ENCODE data around the gene GTPBP8. TPM values are rescaled to one million over a fixed set of nuclear protein-coding genes. Genes with fewer than 3 reads are reported as not detected.

Gene GTPBP8
- total and polyA plus RNA-seq, 2 donors (not counting 1 experiment from before 2014, with no cell fraction given), result 20.5 to 23.5 TPM

GRCh38 chr3:112995800-112996199 lies 5.0 kb downstream of the GTPBP8 start:
- Histone ChIP-seq H3K4me3 (ENCODE audit: control extremely low read depth in 1 of 5, extremely low read depth in 1 of 5, insufficient read depth in 1 of 5, low read depth in 2 of 5, low read length in 4 of 5) (no peak overlapping the region), H3K36me3 (replicated peaks in 1 of 2; ENCODE audit: control extremely low read depth in 1 of 2, control insufficient read depth in 1 of 2, extremely low read depth in 1 of 2, insufficient read depth in 2 of 2, low read length in 1 of 2) (peaks cover 9 to 18% of the 10 kb centered on the region in 2 experiments), H3K79me2 (ENCODE audit: control insufficient read depth, insufficient read depth, low read length) (peaks cover 33% of the 10 kb centered on the region), H4K20me1 (ENCODE audit: control insufficient read depth, insufficient read depth, low read length, poor library complexity, severe bottlenecking) (no peaks in the 10 kb centered on the region), H3K27me3 (replicated peaks in 1 of 4; ENCODE audit: control extremely low read depth in 1 of 4, control insufficient read depth in 3 of 4, insufficient read depth in 4 of 4, low read length in 3 of 4) (no peaks in the 10 kb centered on the region), H3K4me2 (replicated peaks; ENCODE audit: low read depth, low read length, poor library complexity, severe bottlenecking) (no peak overlapping the region), H2AFZ (ENCODE audit: insufficient read depth, low read depth, low read length, poor library complexity, severe bottlenecking) (no peak overlapping the region), H3K9ac (ENCODE audit: low read length) (no peak overlapping the region), H3K27ac (ENCODE audit: low read length in 2 of 2) (no peak overlapping the region), H3K4me1 (ENCODE audit: control insufficient read depth in 2 of 2, insufficient read depth in 2 of 2, low read length in 2 of 2) (peaks cover 6 to 12% of the 10 kb centered on the region in 2 donors), H3K9me3 (ENCODE audit: control extremely low read depth in 1 of 3, control insufficient read depth in 2 of 3, insufficient read depth in 1 of 3, low read length in 2 of 3) (no peaks in the 10 kb centered on the region)
- ATAC-seq (ENCODE audit: low read depth) (no peak), DNase-seq (no peak)
- Mint-ChIP-seq H3K27ac (no peak overlapping the region), H3K4me3 (no peak overlapping the region), H3K9me3 (ENCODE audit: insufficient read depth) (no peaks in the 10 kb centered on the region), H3K27me3 (no peaks in the 10 kb centered on the region), H3K4me1 (peaks cover 20% of the 10 kb centered on the region)
- CTCF ChIA-PET, result interaction anchor here (2.8 kb wide), 1 partner anchor 16 kb away, joined by 11 read pairs; no protein-coding TSS in a partner anchor
- TF ChIP-seq CTCF (IDR thresholded peaks at IDR 0.05), result no peak
- TF ChIP-seq EZH2 (IDR thresholded peaks at IDR 0.05; ENCODE audit: borderline replicate concordance, insufficient read depth, low read depth, low read length, poor library complexity, severe bottlenecking), result no peak
- POLR2A ChIA-PET, result no interaction called here
- intact Hi-C loops (cut with micrococcal nuclease), result loop anchor here (2.0 kb wide), 1 partner anchor 15 kb away; no protein-coding TSS in a partner anchor
- WGBS (ENCODE audit: insufficient coverage), result 100% methylated on average over 3 of the region's 4 CpGs

GRCh38 chr3:113000691-113001090 lies 9.9 kb downstream of the GTPBP8 start:
- no peak overlapping the region for H3K4me3 Mint-ChIP-seq
- TF ChIP-seq CTCF (IDR thresholded peaks at IDR 0.05) (no peak), EZH2 (IDR thresholded peaks at IDR 0.05; ENCODE audit: borderline replicate concordance, insufficient read depth, low read depth, low read length, poor library complexity, severe bottlenecking) (no peak)
- no peak overlapping the region for H3K9ac ChIP-seq (ENCODE audit: low read length)
- H4K20me1 ChIP-seq (ENCODE audit: control insufficient read depth, insufficient read depth, low read length, poor library complexity, severe bottlenecking), result no peaks in the 10 kb centered on the region
- H3K36me3 ChIP-seq (replicated peaks in 1 of 2; ENCODE audit: control extremely low read depth in 1 of 2, control insufficient read depth in 1 of 2, extremely low read depth in 1 of 2, insufficient read depth in 2 of 2, low read length in 1 of 2), result peaks cover 15 to 47% of the 10 kb centered on the region in 2 experiments
- H3K9me3 Mint-ChIP-seq (ENCODE audit: insufficient read depth), result no peaks in the 10 kb centered on the region
- no peaks in the 10 kb centered on the region for H3K4me1 ChIP-seq (ENCODE audit: control insufficient read depth in 2 of 2, insufficient read depth in 2 of 2, low read length in 2 of 2)
- ATAC-seq (ENCODE audit: low read depth), result no peak
- intact Hi-C loops (cut with micrococcal nuclease), result no loop called here
- POLR2A ChIA-PET, result interaction anchor here (0.7 to 1.3 kb wide), 2 partner anchors 9 to 61 kb away, joined by 3 read pairs; no protein-coding TSS in a partner anchor
- H3K79me2 ChIP-seq (ENCODE audit: control insufficient read depth, insufficient read depth, low read length), result peaks cover 1% of the 10 kb centered on the region
- H3K27me3 ChIP-seq (replicated peaks in 1 of 4; ENCODE audit: control extremely low read depth in 1 of 4, control insufficient read depth in 3 of 4, insufficient read depth in 4 of 4, low read length in 3 of 4), result no peaks in the 10 kb centered on the region
- H3K4me3 ChIP-seq (ENCODE audit: control extremely low read depth in 1 of 5, extremely low read depth in 1 of 5, insufficient read depth in 1 of 5, low read depth in 2 of 5, low read length in 4 of 5), result no peak overlapping the region
- CTCF ChIA-PET, result interaction anchor here (1.4 to 1.9 kb wide), 5 partner anchors 8 to 266 kb away, joined by 3 to 6 read pairs (median 6); partner anchors contain the start of gene GTPBP8
- peaks cover 2% of the 10 kb centered on the region for H3K4me1 Mint-ChIP-seq
- no peak overlapping the region for H3K4me2 ChIP-seq (replicated peaks; ENCODE audit: low read depth, low read length, poor library complexity, severe bottlenecking)
- peak overlapping the region in 1 of 2 donors; percentile 38 for H3K27ac ChIP-seq (ENCODE audit: low read length in 2 of 2)
- DNase-seq, result no peak
- no peak overlapping the region for H2AFZ ChIP-seq (ENCODE audit: insufficient read depth, low read depth, low read length, poor library complexity, severe bottlenecking)
- H3K27me3 Mint-ChIP-seq, result no peaks in the 10 kb centered on the region
- H3K9me3 ChIP-seq (ENCODE audit: control extremely low read depth in 1 of 3, control insufficient read depth in 2 of 3, insufficient read depth in 1 of 3, low read length in 2 of 3), result no peaks in the 10 kb centered on the region
- no peak overlapping the region for H3K27ac Mint-ChIP-seq
- no CpG with 5 or more reads among the region's 4 CpGs for WGBS (ENCODE audit: insufficient coverage)

Measured in B cell (primary cell).